HEK293 (cell line): ENCODE measurements around the gene CDCA7.

Experiments used
- REPIN1 ChIP-seq: fragments of 450-650 bp; formaldehyde crosslinking; IDR thresholded peaks from 2 replicates; pipeline ENCODE4 v1.5.1; 2017; ENCODE audit warnings: missing biosample characterization, missing genetic modification characterization, low read depth
- ZNF10 ChIP-seq: fragments of 450-650 bp; formaldehyde crosslinking; IDR thresholded peaks from 2 replicates; pipeline ENCODE4 v1.5.1; 2017; ENCODE audit warnings: missing biosample characterization, missing genetic modification characterization
- TF ChIP-seq, protein P1 (sequence below): fragments of 450-650 bp; formaldehyde crosslinking; IDR thresholded peaks from 2 replicates; pipeline ENCODE4 v1.5.1; 2016; ENCODE audit warnings: missing biosample characterization, missing genetic modification characterization
- TF ChIP-seq, protein P2 (sequence below): fragments of 450-650 bp; formaldehyde crosslinking; IDR thresholded peaks from 2 replicates; pipeline ENCODE4 v1.5.1; 2016; ENCODE audit warnings: missing biosample characterization, missing genetic modification characterization

- TF ChIP-seq REPIN1 (tag by site-specific recombination): no peak
- TF ChIP-seq, protein P1, sequence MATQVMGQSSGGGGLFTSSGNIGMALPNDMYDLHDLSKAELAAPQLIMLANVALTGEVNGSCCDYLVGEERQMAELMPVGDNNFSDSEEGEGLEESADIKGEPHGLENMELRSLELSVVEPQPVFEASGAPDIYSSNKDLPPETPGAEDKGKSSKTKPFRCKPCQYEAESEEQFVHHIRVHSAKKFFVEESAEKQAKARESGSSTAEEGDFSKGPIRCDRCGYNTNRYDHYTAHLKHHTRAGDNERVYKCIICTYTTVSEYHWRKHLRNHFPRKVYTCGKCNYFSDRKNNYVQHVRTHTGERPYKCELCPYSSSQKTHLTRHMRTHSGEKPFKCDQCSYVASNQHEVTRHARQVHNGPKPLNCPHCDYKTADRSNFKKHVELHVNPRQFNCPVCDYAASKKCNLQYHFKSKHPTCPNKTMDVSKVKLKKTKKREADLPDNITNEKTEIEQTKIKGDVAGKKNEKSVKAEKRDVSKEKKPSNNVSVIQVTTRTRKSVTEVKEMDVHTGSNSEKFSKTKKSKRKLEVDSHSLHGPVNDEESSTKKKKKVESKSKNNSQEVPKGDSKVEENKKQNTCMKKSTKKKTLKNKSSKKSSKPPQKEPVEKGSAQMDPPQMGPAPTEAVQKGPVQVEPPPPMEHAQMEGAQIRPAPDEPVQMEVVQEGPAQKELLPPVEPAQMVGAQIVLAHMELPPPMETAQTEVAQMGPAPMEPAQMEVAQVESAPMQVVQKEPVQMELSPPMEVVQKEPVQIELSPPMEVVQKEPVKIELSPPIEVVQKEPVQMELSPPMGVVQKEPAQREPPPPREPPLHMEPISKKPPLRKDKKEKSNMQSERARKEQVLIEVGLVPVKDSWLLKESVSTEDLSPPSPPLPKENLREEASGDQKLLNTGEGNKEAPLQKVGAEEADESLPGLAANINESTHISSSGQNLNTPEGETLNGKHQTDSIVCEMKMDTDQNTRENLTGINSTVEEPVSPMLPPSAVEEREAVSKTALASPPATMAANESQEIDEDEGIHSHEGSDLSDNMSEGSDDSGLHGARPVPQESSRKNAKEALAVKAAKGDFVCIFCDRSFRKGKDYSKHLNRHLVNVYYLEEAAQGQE (tag by site-specific recombination): no peak
- TF ChIP-seq, protein P2, sequence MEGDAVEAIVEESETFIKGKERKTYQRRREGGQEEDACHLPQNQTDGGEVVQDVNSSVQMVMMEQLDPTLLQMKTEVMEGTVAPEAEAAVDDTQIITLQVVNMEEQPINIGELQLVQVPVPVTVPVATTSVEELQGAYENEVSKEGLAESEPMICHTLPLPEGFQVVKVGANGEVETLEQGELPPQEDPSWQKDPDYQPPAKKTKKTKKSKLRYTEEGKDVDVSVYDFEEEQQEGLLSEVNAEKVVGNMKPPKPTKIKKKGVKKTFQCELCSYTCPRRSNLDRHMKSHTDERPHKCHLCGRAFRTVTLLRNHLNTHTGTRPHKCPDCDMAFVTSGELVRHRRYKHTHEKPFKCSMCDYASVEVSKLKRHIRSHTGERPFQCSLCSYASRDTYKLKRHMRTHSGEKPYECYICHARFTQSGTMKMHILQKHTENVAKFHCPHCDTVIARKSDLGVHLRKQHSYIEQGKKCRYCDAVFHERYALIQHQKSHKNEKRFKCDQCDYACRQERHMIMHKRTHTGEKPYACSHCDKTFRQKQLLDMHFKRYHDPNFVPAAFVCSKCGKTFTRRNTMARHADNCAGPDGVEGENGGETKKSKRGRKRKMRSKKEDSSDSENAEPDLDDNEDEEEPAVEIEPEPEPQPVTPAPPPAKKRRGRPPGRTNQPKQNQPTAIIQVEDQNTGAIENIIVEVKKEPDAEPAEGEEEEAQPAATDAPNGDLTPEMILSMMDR: no peak
- no peak for TF ChIP-seq ZNF10 (tag by site-specific recombination)
Observed at GRCh38 chr2:173386021-173386737, 31.5 kb downstream of the CDCA7 start.
